Activated CD4-positive, alpha-beta T cell treated with anti-CD3 and anti-CD28 coated beads for 48 hours (primary cell): Measurements from ENCODE around the gene GARNL3.

Experiments used
- DNase-seq: peaks from one replicate; pipeline ENCODE4 v3.0.0-alpha.2; 2020

The GARNL3 gene

DNA sequence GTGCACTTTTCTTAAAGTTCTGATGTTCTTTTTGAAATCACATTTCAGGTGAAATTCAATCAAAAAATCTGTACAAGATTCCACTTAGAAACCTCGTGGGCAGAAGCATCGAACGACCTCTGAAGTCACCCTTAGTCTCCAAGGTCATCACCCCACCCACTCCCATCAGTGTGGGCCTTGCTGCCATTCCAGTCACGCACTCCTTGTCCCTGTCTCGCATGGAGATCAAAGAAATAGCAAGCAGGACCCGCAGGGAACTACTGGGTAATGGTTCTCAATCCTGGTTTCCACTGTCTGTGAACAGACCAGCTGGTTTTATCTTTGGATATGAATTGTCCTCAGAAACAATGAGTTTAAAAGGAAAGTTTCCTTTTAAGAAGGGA is 124.3 kb downstream of the GARNL3 start:
- DNase-seq = no peak

DNA sequence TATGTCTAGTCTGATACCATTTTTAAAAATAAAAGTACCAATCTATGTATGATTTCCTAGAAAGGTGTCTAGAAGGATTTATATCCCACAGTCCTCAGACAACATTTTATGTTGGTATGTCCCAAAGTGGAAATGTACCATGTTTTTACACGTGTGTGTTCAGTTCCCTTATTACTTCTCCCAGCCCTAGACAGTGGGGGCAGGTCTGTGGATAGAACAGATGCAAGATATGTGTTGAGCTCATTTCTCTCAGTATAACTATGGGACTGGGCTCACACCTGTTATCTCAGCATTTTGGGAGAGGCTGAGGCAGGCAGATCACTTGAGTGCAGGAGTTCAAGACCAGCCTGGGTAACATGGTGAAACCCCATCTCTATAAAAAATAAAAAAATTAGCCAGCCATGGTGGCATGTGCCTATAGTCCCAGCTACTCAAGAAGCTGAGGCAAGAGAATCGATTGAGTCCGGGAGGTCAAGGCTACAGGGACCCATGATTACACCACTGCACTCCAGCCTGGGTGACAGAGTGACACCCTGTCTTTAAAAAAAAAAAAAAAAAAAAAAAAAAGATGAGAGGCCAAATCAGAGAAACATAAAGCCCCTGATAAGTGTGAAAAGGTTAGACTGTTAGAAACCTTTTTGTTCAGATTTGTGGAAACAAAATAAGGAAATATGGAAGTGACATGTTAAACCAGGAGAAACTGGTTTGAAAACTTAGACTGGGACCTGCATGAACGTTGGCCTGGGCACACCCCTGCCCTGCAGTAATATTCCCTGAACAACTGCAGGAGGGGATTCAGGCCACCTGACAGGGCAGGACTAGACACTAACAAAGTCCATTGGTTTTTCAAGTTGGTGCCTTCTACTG is 125.0 kb downstream of the GARNL3 start:
- DNase-seq = no peak

DNA sequence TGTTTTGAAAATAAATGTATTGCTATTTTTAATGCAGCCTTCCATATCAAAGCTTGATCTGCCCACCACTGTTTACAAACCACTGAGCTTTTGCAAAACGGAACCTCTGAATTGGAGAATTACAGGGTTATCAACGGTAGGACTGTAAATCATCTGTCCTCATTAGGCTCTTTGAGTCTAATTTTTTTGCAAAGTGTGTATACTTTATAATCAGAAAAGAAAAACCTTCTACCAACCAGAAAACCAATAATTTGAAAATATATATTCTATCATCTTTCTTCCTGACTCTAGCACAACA is 125.6 kb downstream of the GARNL3 start:
- no peak for DNase-seq

DNA sequence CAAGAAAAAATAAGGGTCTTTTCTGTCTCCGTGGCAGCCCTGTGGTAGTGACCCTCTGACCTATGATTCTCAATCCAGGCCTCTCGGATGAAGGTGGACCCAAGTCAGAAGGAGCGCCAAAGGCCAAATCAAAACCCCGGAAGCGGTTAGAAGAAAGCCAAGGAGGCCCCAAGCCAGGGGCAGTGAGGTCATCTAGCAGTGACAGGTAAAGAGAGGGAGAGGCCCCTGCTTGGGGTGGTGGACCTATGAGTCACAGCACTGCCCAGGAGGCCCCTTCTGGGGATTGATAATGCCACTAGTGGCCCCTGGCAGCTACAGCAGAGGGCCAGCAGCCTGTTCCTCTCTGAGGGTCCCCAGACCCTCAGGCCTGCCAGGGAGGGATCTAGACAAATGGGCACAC is 126.0 kb downstream of the GARNL3 start:
- no peak for DNase-seq

DNA sequence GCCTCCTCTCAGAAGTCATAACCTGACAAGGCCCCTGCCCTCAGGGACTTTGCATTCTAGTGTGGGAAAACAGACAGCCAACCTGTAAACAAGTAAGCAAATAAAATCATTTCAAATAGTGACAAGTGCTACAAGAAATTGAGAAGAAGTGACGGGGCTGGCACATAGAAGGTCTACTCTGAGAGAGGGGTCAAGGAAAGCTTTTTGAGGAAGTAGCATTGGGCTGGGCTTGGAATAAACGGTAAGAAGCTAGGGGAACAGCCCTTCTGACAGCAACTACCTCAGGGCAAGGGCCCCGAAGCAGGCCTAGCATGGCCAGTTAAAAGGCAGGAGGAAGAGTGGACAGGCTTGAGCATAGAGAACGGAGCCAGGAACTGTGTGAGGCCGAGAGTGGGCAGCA is 127.6 kb downstream of the GARNL3 start:
- DNase-seq = no peak

DNA sequence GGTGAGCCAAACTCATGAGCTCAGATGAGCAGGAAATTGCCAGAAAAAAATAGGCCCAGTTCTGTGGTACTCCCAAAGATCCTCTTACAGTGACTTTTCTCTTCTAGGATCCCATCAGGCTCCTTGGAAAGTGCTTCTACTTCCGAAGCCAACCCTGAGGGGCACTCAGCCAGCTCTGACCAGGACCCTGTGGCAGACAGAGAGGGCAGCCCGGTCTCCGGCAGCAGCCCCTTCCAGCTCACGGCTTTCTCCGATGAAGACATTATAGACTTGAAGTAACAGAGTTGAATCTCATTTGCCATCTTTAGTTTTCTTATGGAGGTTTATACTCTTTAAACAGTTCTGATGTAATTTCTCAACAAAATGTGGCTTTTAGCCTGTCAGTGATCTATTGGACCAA is 128.4 kb downstream of the GARNL3 start:
- no peak for DNase-seq

DNA sequence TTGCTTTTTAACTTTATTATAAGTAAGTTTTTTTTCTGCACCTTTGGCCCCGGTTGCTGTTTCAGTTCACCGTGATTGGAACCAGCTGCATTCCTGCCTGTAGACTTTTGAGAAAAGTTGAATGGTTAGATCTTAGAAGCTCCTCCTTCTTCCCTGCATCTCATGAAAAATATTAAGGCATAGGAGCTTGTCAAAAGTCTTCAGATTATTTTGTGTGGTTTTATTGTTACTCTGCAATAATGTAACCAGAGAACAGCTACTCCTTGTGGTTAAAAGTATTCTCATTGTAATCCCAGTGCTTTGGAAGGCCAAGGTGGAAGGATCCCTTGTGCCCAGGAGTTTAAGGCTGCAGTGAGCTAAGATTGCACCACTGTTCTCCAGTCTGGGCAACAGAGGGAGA is 129.1 kb downstream of the GARNL3 start:
- no peak for DNase-seq

DNA sequence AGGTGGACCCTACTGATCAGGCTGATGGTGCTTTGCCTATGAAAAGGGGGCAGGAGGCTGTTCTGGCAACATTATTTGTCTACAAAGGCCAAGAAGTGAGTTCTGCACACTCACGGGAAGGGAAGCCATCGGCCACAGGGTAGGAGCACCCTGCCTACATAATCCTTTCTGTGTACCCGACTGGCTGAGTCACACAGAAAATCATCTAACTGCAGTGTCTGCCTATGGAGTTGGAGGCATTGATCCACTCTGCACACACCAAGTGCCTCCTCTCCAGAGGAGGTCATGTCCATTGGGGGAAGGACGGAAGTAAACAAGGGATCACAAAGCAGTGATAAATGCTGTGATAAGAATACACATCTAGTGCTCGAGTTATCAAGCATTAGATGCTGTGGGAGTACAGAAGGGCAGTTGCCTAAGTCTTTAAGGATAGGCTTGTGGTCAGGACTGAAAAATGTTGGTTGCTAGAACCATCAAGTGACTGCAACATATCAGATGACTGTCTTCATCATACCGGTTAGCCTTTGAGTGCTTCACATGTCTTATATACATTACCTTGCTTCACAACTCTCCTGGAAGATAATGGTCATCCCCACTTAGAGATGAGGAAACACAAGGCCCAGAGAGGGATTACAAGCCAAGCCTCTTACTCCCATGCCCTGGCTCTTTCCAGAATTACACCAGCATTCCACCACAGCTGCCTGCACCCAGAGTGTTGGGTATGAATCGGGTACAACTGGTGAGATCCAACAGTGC is 131.1 kb downstream of the GARNL3 start:
- no peak for DNase-seq

DNA sequence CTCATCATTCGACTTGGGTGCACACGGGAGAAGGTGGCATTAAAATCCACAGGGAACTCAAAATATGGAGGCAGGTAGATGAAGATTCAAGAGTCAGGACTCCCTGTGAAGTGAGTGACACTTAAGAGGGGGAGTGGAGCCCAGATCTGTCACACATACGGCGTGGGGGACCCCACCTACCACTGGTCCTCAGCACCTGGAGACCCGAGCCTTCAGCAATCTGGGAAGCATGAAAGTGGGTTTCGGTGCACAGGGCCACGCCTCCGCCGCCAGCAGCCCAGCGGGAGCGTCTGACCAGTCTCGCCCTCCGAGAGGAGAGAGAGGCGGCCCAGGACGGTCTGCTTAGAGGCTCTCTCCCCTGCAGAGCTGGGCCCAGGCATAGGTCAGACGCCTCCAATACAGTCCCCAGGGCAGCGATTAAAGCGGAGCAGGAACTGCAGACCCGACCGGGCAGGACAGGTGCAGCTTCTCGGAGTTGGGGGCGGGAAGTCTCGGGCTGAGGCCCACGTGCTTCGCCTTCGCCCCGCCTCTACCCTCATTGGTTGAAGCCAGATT is 131.8 kb downstream of the GARNL3 start:
- DNase-seq = no peak

DNA sequence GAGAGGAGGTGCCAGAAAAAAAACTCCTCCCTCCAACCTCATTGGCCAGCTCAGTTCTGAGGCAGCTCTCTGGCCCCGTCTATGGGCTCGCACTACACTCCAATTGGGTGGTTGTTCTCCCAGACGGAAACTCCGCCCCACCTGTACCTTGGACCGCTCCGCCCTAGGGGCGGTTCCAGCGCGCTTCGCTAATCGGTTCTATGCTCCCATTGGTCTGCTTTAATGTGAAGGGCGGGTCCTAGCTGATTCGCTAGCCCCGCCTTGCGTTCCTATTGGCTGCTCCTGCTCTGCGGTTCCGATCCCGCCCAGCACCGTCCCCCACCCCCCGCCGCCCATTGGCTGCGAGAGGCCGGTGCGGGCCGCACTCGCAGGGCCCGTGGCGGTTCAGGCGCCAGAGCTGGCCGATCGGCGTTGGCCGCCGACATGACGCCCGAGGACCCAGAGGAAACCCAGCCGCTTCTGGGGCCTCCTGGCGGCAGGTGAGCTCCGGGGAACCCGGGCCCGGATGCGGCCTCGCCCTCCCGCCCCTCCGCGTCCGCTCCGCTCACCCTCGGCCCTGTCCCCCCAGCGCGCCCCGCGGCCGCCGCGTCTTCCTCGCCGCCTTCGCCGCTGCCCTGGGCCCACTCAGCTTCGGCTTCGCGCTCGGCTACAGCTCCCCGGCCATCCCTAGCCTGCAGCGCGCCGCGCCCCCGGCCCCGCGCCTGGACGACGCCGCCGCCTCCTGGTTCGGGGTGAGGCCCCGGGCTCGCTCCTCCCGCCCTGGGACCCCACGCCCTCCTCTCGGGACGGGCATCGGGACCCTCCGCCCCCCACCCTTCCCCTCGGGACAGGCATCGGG is 132.5 kb downstream of the GARNL3 start, which contains the start of gene SLC2A8:
Gene SLC2A8 (plus strand): TSS at position 362 of the 838 bp plus-strand sequence. CDS start 62 bp downstream, at position 424.
- peak; percentile 94 for DNase-seq

DNA sequence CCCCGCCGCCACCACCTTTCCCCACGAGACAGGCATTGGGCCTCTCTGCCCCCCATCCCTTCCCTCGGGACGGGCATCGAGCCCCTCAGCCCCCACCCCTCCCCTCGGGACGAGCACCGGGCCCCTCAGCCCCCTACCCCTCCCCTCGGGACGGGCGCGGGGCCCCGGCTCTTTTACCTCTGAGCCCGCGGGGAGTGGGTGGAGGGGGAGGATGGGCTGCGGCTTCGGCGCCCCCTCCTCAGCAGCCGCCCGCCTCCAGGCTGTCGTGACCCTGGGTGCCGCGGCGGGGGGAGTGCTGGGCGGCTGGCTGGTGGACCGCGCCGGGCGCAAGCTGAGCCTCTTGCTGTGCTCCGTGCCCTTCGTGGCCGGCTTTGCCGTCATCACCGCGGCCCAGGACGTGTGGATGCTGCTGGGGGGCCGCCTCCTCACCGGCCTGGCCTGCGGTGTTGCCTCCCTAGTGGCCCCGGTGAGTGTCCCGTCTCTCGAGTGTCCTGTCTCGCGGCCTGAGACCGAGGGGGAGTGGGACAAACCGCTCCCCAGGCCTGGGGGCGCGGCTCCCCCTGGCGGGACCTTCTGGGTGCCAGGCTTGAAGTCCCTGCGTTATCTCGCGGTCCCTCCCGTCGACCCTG is 133.2 kb downstream of the GARNL3 start:
- DNase-seq = no peak

DNA sequence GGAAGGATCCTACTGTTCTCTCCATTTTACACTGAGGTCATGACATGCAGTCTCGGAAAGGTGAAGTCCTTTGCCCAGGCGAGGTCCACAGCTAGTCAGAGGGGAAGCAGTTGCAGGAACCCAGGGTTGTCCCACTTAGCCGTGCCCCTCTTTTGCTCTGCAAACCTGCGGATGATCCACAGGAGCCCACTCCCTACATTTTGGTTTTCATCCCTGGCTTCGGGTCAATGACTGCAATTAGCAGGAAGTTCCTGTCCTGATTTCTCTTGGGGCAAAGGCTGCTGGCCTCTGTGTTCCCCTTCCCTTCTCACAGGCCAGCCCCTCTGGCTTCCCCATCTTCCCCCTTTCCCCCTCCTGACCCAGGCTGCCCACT is 133.7 kb downstream of the GARNL3 start:
- DNase-seq = no peak

DNA sequence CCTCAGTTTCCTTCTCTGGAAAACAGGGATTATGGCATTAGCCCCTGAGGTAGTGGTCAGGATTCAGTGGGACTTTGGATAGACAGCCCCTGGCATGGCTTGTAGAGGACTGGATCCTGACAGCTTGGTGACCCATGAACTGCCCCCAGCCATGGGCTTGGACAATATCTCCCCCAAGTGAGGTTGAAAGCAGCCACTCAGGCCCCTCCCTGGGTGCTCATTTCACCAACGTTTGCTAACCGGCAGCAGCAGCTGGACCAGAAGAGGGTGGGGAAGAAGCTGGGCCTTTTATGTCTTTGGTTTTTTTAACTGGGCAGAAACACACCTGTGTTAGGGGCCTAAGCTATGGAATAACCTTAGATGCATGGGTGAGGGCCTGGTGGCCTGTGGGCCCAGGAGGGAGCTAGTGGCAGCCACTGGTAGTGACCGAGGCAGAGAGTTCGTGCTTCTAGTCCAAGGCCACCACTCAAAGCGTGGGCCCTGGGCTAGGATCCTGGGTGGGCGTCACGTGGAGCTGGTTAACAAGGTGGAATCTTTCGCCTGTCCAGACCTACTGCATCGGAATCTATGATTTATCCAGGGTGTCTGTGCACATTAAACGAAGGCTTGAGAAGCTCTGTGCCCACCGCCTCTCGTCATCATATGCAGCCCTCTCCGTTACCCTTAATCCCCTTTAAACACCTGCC is 134.3 kb downstream of the GARNL3 start:
- DNase-seq = no peak

DNA sequence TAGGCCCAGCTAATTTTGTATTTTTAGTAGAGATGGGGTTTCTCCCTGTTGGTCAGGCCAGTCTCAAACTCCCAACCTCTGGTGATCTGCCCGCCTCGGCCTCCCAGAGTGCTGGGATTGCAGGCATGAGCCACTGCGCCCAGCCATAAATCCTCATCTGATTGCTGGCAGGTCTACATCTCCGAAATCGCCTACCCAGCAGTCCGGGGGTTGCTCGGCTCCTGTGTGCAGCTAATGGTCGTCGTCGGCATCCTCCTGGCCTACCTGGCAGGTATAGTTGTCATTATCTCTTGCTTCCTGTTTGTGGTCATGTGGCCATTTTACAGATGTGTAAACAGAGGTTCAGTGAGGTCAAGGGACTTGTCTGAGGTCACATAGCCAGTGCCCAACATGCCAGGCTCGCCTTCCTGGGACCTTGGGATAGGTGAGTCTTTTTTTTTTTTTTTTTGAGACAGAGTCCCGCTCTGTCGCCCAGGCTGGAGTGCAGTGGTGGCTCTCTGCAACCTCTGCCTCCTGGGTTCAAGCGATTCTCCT is 135.2 kb downstream of the GARNL3 start:
- no peak for DNase-seq

DNA sequence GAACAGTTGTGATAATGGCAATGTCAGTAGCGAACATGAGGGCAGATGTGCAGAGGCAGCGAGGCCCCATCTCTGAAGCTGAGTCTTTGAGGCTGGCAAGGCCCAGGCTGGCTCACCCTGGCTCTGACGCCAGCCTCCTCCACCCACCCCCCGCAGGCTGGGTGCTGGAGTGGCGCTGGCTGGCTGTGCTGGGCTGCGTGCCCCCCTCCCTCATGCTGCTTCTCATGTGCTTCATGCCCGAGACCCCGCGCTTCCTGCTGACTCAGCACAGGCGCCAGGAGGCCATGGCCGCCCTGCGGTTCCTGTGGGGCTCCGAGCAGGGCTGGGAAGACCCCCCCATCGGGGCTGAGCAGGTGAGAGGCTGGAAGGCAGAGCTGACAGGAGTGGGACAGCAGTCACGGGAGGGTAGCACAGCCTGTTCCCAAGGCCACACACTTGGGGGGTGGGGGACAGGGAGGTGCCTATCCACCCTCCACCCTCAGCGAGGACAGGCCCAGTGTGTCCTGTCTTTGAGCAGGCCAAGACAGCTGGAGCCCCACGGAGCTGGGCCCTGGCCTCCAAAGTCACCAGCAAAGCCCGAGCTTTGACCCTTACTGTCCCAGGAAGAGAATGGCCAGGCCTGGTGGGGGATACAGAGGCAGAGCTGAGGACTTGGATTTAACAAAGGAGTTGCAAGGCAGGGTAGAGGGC is 138.0 kb downstream of the GARNL3 start:
- DNase-seq = no peak

DNA sequence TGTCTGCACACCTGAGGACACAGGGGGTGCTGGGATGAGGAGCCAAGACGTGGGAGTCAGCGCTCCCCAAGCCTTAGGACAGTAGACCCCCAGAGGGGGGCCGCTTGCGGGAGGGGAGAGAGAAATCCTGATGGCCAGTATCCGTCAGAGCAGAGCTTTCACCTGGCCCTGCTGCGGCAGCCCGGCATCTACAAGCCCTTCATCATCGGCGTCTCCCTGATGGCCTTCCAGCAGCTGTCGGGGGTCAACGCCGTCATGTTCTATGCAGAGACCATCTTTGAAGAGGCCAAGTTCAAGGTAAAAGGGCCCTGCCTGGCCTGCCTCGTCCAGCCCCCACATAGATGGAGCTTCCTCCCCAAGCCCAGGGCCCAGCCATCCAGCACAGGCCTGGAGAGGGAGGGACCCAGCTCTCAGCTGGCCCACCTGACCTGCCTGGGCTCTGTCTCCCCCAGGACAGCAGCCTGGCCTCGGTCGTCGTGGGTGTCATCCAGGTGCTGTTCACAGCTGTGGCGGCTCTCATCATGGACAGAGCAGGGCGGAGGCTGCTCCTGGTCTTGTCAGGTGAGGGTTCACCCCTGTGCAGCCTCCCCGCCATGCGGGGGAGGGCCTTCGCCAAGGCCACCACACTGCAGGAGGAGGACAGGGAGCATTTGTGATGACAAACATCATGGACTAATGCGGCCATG is 139.1 kb downstream of the GARNL3 start:
- DNase-seq = no peak

DNA sequence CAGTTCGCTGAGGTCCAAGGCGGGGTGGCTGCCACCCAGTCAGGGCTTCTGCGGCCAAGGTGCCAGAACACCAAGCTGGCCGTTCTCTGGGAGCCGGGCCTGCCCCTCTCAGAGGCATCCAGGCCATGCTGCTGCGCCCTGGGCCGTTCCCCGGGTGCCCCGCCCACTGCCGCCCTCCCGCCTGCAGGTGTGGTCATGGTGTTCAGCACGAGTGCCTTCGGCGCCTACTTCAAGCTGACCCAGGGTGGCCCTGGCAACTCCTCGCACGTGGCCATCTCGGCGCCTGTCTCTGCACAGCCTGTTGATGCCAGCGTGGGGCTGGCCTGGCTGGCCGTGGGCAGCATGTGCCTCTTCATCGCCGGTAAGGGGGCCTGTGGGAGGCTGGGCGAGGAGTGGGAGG is 140.1 kb downstream of the GARNL3 start:
- no peak for DNase-seq

DNA sequence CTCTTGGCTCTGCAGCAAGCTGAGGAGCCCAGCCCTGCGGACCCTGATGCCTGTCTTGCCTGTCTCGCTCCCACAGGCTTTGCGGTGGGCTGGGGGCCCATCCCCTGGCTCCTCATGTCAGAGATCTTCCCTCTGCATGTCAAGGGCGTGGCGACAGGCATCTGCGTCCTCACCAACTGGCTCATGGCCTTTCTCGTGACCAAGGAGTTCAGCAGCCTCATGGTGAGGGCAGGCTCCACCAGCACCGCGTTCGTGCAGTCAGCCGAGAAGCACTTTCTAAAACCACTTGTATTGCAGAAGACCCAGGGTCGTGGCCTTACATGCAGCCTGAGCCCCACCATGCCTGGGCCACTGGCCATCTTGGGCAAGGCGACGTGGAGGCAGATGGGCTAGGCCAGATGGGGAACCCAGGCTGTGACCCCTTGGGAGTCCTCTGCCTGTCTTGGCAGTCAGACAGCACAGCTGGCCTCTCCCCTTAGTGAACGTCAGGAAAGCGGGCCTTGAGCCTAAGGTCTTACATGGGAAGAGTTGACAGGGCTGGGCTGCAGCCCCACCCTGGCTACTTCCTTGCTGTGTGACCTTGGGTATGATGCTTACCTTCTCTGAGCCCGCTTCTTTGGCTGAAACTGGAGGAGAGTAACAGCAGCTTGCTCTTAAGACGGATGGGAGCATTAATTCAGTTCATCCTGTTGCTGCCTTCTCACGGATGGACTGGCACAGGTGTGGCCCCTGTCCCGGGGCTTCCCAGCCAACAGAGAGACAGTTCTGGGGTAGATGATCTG is 141.0 kb downstream of the GARNL3 start:
- DNase-seq = no peak

DNA sequence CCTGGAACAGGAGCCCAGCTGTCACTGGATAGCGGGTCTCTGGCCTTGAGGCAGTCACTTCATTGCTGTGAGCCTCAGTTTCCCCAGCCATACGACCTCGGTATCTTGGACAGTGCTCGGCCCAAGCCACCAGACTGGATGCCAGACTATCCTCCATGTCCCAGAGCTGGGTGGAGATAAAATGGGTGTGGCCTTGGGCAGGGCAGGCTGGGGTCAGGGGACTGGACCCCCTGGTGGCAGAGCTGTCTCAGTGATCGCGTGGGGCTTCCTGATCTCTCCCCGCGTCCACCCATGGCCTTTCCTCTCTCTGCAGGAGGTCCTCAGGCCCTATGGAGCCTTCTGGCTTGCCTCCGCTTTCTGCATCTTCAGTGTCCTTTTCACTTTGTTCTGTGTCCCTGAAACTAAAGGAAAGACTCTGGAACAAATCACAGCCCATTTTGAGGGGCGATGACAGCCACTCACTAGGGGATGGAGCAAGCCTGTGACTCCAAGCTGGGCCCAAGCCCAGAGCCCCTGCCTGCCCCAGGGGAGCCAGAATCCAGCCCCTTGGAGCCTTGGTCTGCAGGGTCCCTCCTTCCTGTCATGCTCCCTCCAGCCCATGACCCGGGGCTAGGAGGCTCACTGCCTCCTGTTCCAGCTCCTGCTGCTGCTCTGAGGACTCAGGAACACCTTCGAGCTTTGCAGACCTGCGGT is 142.4 kb downstream of the GARNL3 start:
- no peak for DNase-seq
